CD4-positive, alpha-beta T cell treated with Interferon gamma for 1 hour (primary cell): ENCODE data around the gene BHMT2.

Experiments used
- DNase-seq: peaks from one replicate; pipeline ENCODE4 v3.0.0-alpha.2; 2020

Gene BHMT2, protein sequence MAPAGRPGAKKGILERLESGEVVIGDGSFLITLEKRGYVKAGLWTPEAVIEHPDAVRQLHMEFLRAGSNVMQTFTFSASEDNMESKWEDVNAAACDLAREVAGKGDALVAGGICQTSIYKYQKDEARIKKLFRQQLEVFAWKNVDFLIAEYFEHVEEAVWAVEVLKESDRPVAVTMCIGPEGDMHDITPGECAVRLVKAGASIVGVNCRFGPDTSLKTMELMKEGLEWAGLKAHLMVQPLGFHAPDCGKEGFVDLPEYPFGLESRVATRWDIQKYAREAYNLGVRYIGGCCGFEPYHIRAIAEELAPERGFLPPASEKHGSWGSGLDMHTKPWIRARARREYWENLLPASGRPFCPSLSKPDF

DNA sequence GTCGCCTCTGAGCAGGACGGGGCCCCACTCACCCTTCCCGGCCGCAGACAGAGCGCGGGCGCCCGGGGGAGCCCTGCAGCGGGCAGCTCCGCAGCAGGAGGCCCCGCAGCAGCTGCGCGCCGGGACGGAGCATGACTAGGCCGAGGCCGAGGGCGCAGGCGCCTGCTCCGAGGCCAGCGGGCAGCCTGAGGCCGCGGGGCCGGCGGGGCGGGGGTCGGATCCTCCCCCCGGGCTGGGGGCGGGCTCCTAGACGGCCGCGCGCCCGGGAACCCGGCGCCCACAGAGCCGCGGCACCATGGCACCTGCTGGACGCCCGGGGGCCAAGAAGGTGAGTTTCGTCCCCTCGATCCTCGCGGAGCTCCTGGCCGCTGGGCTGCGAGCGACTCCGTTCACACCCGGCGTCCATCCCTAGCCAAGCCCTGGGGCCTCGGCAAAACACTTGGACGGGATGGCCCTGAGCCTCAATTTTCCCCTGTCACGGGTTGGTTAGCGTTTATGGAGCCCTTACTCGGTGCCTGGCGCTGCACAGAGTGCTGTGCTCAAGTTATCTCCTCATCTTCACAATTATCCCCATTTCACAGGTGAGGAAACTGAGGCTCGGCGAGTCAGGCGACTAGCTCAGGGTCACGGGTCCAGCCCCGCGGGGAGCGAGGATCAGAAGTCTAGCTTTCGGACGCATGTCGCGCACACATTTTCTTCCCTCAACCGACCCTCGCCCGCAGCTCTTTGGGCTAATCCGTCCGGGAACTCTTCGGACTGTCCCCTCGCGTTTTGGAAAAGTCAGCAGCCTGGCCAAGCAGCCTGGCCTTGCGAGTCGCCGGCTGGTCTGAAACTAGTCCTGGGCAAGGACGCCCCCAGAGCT is at the start of gene BHMT2, which contains the start of gene DMGDH:
Gene BHMT2, plus strand, starts transcription at position 280 of the 862 bp plus-strand sequence. Its CDS starts 16 bp downstream, at position 296.
Gene DMGDH, minus strand, starts transcription at position 187 of the 862 bp plus-strand sequence. Its CDS starts 54 bp downstream, at position 133.
- no peak for DNase-seq

- DNase-seq: peak; percentile 23
These were observed 48.6 kb upstream of the BHMT2 start for GRCh38 chr5:79020861-79021561.

GRCh38 chr5:79021753-79022152 is 47.8 kb upstream of the BHMT2 start:
- no peak for DNase-seq

DNA sequence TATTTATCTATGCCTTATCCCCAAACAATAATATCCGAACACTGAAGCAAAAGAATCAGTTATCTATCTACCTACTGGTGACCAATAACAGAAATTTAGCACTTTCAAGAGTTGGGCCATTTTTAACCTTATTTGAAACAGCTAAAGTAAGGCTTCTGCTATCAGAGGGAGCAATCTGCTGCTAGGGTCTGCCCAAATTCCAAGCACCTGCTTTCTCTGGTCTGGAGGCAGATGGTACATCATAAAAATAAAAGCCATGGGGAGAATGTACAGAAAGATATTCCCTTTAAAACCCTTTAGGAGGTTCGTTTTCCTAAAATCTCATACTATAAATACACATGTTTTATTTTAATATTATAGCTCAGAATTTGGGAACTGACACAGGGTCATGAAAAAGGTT is 46.8 kb upstream of the BHMT2 start:
- DNase-seq: no peak

DNA sequence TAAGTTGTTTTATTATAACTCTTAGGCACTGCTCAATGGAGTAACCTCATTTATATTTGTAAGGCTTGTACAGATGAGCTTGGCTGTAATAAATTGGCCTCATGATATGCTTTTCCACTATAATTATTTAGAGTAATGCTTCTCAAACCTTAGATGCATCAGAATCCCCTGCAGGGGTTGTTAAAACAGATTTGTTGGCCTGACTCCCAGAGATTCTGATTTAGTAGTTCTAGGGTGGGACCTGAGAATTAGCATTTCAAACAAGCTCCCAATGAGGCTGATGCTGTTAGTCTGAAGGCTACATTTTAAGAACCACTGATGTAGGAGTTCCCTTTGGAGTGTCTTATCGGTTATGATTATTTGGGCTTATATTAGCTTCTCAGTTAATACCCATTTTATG is 46.2 kb upstream of the BHMT2 start:
- no peak for DNase-seq

DNA sequence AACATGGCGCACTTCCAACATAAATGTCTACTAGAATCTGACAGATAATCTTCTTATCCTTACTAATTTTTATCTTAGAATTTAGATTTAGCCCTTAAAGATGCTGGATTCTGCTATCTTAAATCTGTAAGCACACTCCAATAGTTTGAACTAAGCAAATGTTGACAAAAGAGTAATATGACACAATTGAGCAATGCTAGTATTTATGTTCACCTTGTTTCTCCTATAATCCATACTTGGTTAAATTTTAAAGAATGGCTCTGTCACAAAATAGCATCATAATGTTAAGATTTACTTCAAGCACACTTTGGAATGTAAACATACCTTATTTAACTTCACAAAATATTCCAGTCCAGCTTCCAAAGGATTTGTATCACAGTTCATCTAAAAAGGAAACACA is 45.6 kb upstream of the BHMT2 start:
- no peak for DNase-seq

- peak; percentile 6 for DNase-seq
These were observed 44.5 kb upstream of the BHMT2 start for GRCh38 chr5:79025054-79025472.

DNA sequence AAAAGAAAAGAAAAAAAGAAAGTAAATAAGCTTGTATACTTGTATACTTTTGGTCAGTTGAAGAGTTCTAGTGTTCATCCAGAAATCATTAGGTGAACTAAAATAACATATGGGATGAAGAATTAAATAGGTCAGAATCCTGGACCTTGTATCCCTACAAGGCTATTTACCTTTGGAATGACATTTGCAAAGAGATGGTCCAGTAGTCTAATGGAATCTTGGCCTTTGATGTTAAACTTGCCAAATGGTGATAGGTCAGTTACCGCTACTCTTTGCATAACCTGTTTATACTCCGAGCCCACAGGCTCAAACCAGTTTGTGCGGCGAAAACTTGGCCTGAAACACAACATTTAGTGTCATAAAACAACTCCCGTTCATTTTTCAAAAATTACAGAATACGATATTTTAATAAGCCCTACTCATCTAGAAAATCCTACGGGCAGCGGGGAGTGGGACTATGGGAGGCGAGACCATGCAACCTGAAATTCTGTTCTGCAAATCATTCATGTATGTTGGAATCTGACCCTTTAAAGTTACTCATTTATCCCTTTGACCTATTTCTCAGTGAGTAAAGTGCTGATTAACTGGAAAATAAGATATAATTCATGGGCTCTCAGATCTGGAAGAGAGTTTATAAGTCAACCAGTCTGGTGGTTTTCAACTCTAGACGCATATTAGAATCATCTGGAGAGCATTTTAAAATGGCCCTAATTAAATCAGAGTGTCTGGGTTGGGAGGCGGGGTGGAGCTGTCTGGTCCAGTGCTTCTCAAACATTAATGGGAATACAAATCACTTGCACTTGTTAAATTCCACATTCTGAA is 38.7 kb upstream of the BHMT2 start:
- no peak for DNase-seq

DNA sequence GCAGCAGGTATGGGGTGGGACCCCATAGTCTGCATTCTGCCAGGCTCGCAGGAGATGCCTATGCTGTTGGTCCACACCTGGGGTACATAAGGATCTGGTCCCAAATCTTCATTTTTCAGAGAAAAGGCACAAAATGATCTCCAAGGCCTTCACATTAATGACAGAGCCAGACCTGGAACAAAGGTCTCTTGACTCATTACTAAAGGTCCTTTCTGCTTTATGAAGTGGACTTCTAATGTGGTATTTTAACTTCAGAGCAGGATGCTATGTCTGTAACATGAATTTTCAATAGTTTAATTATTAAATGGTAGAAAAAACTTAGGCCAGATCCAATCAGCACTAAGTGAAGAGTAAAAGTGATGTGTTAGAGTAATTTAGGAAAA is 38.1 kb upstream of the BHMT2 start:
- no peak for DNase-seq

GRCh38 chr5:79032031-79032695 is 37.4 kb upstream of the BHMT2 start:
- DNase-seq: no peak

DNA sequence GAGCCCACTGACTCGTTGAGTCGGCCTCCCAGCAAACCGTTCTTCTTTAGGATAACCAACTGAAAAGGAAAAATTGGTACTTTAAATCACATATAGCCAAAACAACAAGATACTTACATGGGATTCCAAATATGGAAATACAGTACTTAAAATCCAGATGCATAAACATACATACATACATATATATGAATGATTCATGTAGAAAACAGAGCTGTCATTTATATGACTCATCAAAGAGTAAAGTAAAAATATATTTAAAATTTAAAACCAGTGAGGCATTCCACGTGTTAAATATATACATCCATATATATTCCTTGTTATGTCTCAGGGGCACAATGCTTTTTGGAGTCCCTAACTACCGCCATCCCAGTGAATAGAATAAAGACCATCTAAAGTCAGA is 36.8 kb upstream of the BHMT2 start:
- DNase-seq: no peak

GRCh38 chr5:79035237-79035636 is 34.3 kb upstream of the BHMT2 start:
- DNase-seq: no peak

DNA sequence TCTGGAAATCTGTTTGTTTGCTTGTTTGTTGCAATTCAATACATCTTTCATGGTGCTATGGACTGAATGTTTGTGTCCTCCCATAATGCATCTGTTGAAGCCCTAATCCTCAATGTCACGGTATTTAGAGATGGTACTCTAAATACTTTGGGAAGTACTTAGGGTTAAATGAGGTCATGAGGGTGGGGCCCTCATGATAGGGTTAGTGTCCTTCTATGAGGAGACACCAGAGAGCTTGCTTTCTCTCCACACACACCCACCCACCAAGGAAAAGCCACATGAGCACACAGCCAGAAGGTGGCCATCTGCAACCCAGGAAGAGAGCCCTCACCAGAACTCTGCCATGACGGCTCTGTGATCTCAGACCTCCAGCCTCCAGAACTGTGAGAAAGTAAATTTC is 32.8 kb upstream of the BHMT2 start:
- no peak for DNase-seq

DNA sequence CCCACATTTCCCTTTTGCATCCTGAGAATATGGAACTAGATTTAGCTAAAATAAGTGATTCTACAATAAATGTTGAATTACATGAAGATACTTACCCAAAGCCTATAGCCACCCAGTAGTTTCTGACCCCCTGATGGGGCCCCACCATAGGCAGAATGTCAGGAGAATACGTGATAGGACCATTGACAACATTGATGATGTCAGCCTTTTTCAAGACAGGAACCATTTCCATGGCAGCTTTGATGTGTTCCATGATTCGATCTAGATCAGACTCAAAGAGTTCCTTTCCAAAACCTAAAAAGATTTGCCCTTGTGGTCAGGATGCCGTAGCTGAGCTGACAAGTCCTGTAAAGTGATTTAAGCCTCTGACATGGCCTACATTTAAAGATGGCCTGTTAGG is 27.4 kb upstream of the BHMT2 start:
- DNase-seq: no peak

DNA sequence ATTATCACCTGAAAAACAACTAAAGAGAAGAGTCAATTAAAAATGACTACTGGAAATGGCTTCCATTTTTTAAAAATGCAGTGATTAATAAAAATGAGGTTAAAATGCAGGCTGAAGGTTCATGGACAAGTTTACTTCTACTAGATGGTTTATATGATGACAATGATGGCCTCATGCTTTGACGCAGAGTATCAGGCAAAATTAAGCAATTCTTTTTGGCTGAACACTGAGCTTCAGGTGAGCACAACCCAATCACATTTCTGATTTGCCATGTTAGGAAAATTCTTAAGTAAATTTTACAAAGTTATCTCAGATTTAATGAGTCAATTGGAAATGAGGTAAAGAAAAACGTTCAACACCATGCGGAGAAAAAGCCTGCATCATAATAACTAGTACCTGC is 22.4 kb upstream of the BHMT2 start:
- no peak for DNase-seq

- no peak for DNase-seq
These were observed 21.1 kb upstream of the BHMT2 start for GRCh38 chr5:79048437-79048836.

DNA sequence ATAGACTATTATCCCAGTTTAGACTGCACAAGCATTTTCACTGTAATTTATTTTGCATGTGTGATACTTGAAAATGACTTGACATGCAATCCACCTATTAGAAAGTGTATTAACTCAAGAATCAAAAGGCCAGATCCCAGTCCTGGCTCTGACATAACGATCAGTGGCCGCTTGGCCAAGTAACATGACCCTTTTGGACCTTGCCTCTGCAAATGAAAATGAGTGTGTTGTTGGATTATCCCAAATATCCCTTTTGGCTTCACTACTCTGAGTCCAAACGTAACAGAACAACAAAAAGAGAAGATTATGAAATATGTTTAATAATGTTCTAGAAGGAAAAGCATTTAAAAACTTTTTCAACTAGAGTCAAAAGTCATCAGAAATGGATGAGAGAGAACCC is 19.1 kb upstream of the BHMT2 start:
- no peak for DNase-seq

DNA sequence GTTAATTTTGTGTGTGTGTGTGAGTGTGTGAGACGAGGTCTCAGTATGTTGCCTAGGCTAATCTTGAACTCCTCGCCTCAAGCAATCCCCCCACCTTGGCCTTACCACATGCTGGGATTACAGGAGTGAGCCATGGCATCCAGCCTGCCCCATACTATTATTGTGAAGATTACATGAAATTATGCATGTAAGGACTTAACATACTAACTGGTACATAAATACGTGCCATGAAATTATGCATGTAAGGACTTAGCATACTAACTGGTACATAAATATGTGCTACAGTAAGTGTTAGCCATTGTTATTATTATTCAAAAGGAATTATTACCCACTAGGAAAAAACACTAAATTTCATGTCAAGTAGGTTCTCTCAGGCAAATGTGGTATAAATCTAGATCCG is 16.2 kb upstream of the BHMT2 start:
- DNase-seq: no peak

GRCh38 chr5:79055017-79055416 is 14.6 kb upstream of the BHMT2 start:
- no peak for DNase-seq

- DNase-seq: no peak
These were observed 12.7 kb upstream of the BHMT2 start for GRCh38 chr5:79056847-79057246.

DNA sequence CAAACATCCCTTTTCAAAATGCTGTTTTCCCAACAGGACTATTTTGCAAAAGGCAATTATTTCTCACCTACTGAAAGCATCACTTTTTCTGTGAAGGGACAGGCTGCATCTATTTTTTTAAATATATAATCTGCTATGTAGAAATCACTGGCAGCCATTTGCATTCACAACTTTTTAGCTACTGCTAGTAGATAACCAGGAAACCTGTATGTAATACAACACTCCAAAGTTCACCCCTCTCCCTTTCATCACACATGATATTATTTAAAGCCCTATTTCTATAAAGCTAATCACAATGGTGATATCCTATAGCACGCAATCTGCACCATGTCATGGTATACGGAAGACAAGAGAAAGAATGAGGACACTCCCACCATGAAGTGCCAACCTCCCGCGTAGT is 9.9 kb upstream of the BHMT2 start:
- no peak for DNase-seq

GRCh38 chr5:79062436-79062835 is 7.1 kb upstream of the BHMT2 start:
- no peak for DNase-seq
